HG03575 (cell line): ENCODE measurements around the gene PSMG2.

Source experiments
- ATAC-seq: cut with Tn5 transposase; IDR thresholded peaks from one replicate; pipeline ENCODE4 v1.9.1; 2021; ENCODE audit not compliant: unreplicated experiment, insufficient number of reproducible peaks, low FRiP score; ENCODE audit errors: extremely low read depth

Gene PSMG2

DNA sequence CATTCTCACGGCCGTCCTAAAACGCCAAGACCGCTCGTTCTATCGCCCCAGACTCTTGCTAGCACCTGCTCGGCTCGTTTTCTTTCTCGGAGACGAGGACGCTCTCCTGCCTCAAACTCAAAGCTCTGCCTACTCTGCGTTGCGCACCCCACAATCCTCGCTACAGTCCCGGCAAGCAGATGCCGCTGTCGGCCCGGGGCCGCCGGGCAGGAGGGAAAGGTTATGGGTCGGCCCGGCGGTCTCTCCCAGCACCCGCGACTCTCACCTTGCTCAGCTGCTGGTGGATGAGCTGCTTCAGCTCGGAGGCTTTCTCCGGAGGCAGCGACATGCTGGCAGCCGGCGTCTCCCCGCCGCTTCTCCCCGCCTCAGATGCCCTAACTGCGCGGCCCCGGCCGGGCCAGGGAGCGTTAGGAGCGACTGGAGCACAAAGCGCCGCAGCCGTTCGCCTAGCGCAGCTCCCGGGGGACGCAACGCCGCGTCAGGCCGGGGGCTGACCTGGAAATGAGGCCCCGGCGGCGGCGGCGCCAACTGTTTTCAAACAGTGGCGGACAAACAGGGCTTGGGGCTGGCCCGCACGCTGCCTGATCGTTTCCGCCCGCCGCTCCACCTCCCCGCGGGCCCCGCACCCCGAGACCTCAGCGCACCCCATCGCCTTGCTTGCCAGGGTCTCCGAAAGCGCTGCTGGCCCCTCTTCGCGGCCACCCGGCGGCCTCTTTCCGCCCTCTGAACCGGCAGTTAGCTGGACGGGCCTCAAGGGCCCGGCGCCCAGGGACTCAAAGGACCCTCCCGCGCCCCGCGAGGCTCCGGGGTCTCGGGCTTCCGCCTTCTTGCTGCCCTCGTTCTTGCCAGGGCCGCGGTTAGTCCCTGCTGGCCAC is at the start of gene PSMG2, which contains the start of gene CEP76:
TSS of gene PSMG2 (plus strand) at position 822 of the 875 bp plus-strand sequence. CDS start 66 bp downstream, outside the sequence.
TSS of gene CEP76 (minus strand) at position 503 of the 875 bp plus-strand sequence. CDS start at position 328, 175 bp downstream.
- no peak for ATAC-seq

GRCh38 chr18:12654971-12655370 is 47.9 kb upstream of the PSMG2 start:
- ATAC-seq = no peak

DNA sequence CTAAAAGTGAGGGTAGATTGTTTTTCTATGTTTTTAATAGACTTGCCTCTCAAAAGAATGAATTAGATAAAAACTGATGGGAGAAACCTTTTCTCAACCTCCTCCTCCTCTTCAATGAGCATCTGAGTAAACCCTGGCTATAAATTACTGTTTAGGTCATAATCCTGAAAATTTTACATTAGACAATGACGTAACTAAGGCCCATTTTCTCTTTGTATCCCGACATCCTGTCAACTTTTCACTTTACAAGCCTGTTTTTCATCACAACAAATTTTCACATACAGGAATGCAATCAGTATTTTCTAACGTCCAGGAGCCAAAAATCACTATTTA is 46.3 kb upstream of the PSMG2 start:
- no peak for ATAC-seq

GRCh38 chr18:12656938-12657683 is 45.7 kb upstream of the PSMG2 start:
- no peak for ATAC-seq

DNA sequence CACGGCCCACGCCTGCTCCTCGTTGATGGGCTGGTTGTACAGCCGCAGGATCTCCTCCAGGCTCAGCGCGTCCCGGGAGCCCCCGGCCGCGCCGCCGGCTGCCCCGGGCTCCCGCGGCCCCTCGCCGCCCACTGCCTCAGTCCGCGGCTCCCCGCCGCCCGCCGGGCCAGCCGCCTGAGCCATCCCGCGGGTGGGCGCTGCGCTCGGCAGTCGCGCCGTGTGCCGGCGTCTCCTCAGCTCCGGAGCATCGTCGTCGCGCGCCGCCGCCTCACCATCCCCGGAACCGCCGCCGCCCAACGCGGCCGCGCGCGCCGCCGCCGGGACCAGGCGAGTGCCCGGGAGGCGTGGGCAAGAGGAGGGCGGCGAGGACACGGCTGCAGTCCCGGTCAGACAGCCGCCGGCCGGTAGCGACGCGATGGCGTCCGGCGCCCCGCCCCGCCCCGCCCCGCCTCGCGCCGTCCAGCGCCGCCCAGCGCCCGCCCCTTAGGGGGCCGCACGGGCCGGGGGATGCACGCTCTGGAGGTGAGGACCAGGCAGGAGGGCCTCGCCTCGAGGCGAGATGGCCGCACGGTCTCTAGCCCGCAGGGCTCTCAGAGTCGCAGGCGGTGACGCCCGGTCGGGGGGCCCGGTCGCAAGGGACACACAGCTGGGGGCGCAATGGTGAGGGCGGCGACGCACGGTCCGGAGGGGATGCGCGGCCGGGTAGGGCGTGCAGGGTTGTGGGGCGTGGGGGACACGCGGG is 45.0 kb upstream of the PSMG2 start, which contains the start of gene SPIRE1:
TSS of gene SPIRE1 (minus strand) at position 424 of the 742 bp plus-strand sequence. CDS start at position 183, 241 bp downstream.
- ATAC-seq = no peak

- ATAC-seq = no peak
Observed at GRCh38 chr18:12658426-12659138, 44.3 kb upstream of the PSMG2 start.

DNA sequence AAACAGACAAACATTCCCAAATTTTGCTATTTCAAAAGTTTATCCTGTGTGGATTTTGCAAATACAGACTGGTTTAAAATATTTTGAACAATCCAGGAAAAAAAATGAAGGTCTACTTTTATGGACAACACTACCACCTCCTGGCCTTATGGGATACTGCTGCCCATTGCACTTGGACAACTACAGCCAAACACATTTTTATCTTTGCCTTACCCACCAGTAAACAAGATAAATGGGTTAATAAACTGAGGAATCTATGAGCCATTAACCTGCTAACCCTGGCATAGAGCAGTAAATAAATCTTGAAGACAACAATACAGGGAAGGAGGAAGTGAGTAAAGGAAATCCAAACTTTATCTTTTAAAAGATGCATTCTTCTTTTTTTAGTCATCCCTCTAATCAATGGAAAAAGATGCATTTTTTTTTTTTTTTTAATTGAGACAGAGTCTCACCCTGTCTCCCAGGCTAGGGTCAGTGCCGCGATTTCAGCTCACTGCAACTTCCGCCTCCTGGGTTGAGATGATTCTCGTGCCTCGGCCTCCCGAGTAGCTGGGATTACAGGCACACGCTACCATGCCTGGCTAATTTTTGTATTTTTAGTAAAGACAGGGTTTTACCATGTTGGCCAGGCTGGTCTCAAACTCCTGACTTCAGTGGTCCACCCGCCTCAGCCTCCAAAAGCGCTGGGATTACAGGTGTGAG is 42.8 kb upstream of the PSMG2 start:
- no peak for ATAC-seq

- ATAC-seq = no peak
Observed at GRCh38 chr18:12668041-12668440, 34.8 kb upstream of the PSMG2 start.

DNA sequence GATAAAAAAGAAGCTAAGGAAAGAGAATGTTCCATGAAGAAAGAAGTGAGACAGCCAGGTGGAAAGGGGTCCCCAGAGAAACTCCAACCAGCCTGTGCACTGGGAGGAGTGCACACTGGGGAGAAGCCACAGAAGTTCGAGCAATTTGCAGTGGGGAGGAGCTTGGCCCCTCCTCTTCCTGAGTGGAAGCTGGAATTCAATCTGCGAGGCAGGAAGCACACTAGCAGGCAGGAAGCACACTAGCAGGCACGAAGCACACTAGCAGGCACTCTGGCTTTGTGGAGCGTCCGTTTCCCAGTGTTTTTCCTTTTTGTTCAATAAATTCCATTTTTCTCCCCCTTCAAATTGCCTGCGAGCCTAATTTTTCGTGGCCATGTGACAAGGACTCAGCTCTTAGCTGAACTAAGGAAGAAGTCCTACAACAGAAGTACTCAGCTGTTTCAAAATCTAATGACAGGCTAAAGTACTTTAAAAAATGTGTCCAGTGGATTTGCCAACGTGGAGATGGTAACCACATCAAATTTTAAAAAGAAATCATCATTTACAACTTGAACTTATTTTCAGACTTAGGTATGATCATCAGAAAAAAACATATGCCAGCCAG is 23.6 kb upstream of the PSMG2 start:
- no peak for ATAC-seq

DNA sequence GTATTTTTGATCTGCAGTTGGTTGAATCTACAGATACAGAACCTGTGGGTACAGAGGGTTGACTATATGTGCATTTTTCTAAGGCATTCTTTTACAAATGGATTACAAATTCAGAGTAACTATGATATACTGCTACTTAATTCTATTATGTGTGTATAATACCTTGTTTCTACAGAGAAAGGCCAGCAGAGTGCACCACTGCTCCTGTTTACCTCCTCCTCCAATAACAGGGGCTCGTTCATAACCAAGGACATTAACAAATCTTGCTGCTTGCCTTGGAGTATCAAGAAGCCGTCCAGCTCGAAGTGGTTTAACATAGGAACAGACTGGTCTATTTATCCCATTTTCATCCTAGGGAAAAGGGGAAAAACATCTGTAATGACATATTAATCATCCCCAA is 16.7 kb upstream of the PSMG2 start:
- ATAC-seq = no peak

DNA sequence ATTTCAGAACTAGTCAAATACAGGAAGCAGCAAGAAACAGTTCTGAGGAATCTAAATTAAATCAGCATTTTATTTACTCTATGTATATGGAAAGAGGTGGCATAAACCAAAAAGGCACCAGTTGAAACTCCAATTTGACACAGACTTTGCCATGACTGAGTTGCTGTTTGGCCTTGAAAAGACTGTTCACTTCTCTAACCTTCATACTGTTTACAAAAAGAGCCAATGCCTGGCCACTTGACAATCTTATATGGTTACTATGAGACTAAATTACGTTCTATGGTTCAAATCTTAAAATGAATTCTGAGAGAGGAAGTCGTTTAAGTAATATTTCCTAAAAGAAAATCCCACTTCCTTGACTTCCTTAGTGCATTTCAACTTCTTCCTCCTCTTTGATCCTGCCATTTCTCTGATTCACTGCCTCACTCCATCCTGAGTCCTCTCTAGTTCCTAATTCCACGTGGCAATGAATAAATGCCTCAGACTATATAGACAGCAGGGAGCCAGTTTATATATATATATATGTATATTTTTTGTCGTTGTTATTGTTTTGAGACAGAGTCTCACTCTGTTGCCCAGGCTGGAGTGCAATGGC is 13.5 kb upstream of the PSMG2 start:
- no peak for ATAC-seq

DNA sequence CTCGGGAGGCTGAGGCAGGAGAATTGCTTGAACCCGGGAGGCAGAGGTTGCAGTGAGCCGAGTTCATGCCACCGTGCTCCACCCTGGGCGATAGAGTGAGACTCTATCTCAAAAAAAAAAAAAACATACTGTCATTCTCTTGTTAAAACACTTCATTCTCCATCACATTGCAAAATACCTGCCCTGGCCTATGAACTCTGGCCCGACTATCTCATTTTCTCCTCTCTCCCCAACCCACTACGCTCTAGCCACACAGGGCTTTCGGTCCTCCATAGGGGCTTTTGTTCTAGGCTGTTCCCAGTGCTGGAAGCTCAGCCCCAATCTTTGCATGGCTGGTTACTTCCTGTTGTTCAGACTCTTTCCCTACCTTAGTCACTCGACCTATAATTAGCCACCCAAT is 10.6 kb upstream of the PSMG2 start:
- ATAC-seq = no peak

GRCh38 chr18:12694032-12694431 is 8.8 kb upstream of the PSMG2 start:
- no peak for ATAC-seq

GRCh38 chr18:12699747-12700146 is 3.1 kb upstream of the PSMG2 start:
- no peak for ATAC-seq

- no peak for ATAC-seq
Observed at GRCh38 chr18:12701161-12701560, 1.7 kb upstream of the PSMG2 start.

- no peak for ATAC-seq
Observed at GRCh38 chr18:12703096-12703567, 290 bp downstream of the PSMG2 start.

DNA sequence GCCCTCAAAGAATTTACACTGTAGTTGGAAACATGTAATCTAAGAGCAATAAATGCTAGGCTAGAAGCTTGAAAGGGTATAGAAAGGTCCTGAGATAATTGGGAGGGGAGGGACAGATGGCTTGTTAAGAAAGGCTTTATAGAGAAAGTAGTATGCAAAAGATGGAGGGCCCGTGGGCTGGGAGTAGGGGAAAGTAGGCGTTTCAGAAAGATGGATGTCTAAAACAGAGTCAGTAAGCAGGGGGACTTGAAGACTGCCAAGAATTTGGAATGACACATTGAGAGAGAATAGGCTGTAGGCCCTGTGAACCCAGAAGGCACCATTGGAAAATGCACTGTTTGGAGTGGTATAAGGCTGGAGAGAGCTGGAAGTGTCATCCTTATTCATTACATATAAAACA is 822 bp downstream of the PSMG2 start:
- no peak for ATAC-seq
